ENCODE data around the gene DHRSX.

DNA sequence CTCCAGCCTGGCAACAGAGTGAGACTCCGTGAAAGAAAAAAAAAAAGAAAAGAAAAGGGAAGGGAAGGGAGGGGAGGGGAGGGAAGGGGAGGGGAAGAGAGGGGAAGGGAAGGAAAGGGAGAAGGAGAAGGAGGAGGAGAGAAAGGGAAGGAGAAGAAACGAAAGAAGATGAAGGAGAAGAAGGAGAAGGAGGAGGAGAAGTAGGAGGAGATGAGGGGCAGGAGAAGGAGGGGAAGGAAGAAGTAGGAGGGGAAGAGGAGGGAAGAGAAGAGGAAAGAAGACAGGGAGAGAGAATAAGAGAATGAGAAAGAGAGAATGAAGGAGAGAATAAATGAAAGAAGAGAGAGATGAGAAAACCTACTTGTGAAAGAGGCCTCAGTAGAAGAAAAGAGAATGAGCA, 170.3 kb downstream of the DHRSX start:
- no peak for TF ChIP-seq EZH2 (IDR thresholded peaks at IDR 0.05; ENCODE audit: borderline replicate concordance, control insufficient read depth, low read depth, low read length)
- TF ChIP-seq POLR2A (IDR thresholded peaks at IDR 0.05; ENCODE audit: low read depth, low read length): no peak
- no peak for TF ChIP-seq ZNF274 (IDR thresholded peaks at IDR 0.05; ENCODE audit: insufficient read depth, insufficient read length)
- no peak for TF ChIP-seq ZNF24 (IDR thresholded peaks at IDR 0.05)
- TF ChIP-seq FOXM1 (IDR thresholded peaks at IDR 0.05; ENCODE audit: low read depth, low read length): no peak
- TF ChIP-seq, protein P1, sequence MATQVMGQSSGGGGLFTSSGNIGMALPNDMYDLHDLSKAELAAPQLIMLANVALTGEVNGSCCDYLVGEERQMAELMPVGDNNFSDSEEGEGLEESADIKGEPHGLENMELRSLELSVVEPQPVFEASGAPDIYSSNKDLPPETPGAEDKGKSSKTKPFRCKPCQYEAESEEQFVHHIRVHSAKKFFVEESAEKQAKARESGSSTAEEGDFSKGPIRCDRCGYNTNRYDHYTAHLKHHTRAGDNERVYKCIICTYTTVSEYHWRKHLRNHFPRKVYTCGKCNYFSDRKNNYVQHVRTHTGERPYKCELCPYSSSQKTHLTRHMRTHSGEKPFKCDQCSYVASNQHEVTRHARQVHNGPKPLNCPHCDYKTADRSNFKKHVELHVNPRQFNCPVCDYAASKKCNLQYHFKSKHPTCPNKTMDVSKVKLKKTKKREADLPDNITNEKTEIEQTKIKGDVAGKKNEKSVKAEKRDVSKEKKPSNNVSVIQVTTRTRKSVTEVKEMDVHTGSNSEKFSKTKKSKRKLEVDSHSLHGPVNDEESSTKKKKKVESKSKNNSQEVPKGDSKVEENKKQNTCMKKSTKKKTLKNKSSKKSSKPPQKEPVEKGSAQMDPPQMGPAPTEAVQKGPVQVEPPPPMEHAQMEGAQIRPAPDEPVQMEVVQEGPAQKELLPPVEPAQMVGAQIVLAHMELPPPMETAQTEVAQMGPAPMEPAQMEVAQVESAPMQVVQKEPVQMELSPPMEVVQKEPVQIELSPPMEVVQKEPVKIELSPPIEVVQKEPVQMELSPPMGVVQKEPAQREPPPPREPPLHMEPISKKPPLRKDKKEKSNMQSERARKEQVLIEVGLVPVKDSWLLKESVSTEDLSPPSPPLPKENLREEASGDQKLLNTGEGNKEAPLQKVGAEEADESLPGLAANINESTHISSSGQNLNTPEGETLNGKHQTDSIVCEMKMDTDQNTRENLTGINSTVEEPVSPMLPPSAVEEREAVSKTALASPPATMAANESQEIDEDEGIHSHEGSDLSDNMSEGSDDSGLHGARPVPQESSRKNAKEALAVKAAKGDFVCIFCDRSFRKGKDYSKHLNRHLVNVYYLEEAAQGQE (IDR thresholded peaks at IDR 0.05; ENCODE audit: low read depth, low read length): no peak
- TF ChIP-seq, protein P2, sequence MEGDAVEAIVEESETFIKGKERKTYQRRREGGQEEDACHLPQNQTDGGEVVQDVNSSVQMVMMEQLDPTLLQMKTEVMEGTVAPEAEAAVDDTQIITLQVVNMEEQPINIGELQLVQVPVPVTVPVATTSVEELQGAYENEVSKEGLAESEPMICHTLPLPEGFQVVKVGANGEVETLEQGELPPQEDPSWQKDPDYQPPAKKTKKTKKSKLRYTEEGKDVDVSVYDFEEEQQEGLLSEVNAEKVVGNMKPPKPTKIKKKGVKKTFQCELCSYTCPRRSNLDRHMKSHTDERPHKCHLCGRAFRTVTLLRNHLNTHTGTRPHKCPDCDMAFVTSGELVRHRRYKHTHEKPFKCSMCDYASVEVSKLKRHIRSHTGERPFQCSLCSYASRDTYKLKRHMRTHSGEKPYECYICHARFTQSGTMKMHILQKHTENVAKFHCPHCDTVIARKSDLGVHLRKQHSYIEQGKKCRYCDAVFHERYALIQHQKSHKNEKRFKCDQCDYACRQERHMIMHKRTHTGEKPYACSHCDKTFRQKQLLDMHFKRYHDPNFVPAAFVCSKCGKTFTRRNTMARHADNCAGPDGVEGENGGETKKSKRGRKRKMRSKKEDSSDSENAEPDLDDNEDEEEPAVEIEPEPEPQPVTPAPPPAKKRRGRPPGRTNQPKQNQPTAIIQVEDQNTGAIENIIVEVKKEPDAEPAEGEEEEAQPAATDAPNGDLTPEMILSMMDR (IDR thresholded peaks at IDR 0.05 in 2 of 3, conservative IDR thresholded peaks at IDR 0.05 in 1 of 3; ENCODE audit: control insufficient read depth in 2 of 3, extremely low read depth in 1 of 3, insufficient read depth in 1 of 3, low read depth in 3 of 3, low read length in 3 of 3): no peak
- no peak for TF ChIP-seq ETV6 (conservative IDR thresholded peaks at IDR 0.05 in 1 of 2, IDR thresholded peaks at IDR 0.05 in 1 of 2; ENCODE audit: borderline replicate concordance in 1 of 2, low read depth in 1 of 2)
- TF ChIP-seq, protein P3, sequence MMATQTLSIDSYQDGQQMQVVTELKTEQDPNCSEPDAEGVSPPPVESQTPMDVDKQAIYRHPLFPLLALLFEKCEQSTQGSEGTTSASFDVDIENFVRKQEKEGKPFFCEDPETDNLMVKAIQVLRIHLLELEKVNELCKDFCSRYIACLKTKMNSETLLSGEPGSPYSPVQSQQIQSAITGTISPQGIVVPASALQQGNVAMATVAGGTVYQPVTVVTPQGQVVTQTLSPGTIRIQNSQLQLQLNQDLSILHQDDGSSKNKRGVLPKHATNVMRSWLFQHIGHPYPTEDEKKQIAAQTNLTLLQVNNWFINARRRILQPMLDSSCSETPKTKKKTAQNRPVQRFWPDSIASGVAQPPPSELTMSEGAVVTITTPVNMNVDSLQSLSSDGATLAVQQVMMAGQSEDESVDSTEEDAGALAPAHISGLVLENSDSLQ (IDR thresholded peaks at IDR 0.05): no peak
